Aorta (tissue), 5 donors: ENCODE results near the gene GMPR2. TPM values are rescaled to one million over a fixed set of nuclear protein-coding genes. Genes with fewer than 3 reads are reported as not detected.
"Not testable (repeated sequence)": the region's sequence is repeated elsewhere in the genome, so short reads cannot be mapped to it uniquely, and the experiment has no call there.

Experiments used
- ATAC-seq: fragments of 200-7000 bp; cut with Tn5 transposase; one replicate; pipeline ENCODE4 v1.9.1; 2022; ENCODE audit warnings: moderate library complexity; ENCODE audit not compliant: low FRiP score
- DNase-seq, 2 donors: peaks; one replicate each; pipeline ENCODE4 v3.0.0-alpha.2; 2020
- H3K27ac ChIP-seq, 2 donors: one replicate each; pipeline ENCODE4 v1.5.1; 2013; ENCODE audit warnings: low read length in 2 of 2, mild to moderate bottlenecking in 2 of 2, moderate library complexity in 2 of 2, control low read depth in 1 of 2, inconsistent platforms in 1 of 2, low read depth in 1 of 2
- H3K27me3 ChIP-seq, 2 donors: one replicate each; pipeline ENCODE4 v1.6.1; 2013; ENCODE audit warnings: control low read depth in 1 of 2, low read length in 1 of 2, mild to moderate bottlenecking in 1 of 2, moderate library complexity in 1 of 2; ENCODE audit not compliant: insufficient read depth in 2 of 2, control insufficient read depth in 1 of 2
- H3K36me3 ChIP-seq, 2 donors: one replicate each; pipeline ENCODE4 v1.6.1; 2013; ENCODE audit warnings: control low read depth in 1 of 2, low read length in 1 of 2, mild to moderate bottlenecking in 1 of 2; ENCODE audit not compliant: insufficient read depth in 2 of 2, control insufficient read depth in 1 of 2
- H3K4me1 ChIP-seq, 2 donors: one replicate each; pipeline ENCODE4 v1.6.1; 2013; ENCODE audit warnings: low read length in 2 of 2, control low read depth in 1 of 2, mild to moderate bottlenecking in 1 of 2, moderate library complexity in 1 of 2; ENCODE audit not compliant: insufficient read depth in 2 of 2, control insufficient read depth in 1 of 2
- H3K4me3 ChIP-seq, 2 donors: one replicate each; pipeline ENCODE4 v1.5.1; 2013; ENCODE audit warnings: low read length in 2 of 2, control low read depth in 1 of 2, mild to moderate bottlenecking in 1 of 2
- H3K9me3 ChIP-seq: one replicate; pipeline ENCODE4 v1.6.1; 2013; ENCODE audit warnings: mild to moderate bottlenecking, low read length; ENCODE audit not compliant: control insufficient read depth
- WGBS, 2 donors: extraction: QIAGEN DNeasy Blood & Tissue Kit; methylation state at CpG; one replicate each; pipeline ENCODE4 v1.1.7; 2013; 5-methylcytosine and 5-hydroxymethylcytosine counted together
- intact Hi-C, 2 donors: fragments of 100-400 bp; cut with DNase I; formaldehyde crosslinking; loops; one replicate each; pipeline versions ENCODE4 v1.14.2 to v1.15.0; 2022
- polyA plus RNA-seq, 2 donors: library from polyadenylated mRNA; stranded (reverse); fragments of 200-250 nt; gene quantifications; one replicate each; pipeline ENCODE4 v1.2.3, GENCODE V29; 2013
- total RNA-seq, 2 donors: library from RNA; stranded (reverse); fragmentation: NEBNext Ultra II Directional; extraction: Animal tissue kit (Norgen Biotek cat#: 25700); gene quantifications; one replicate each; pipeline ENCODE4 v1.2.1, GENCODE V29; 2021
- donor health status: healthy with polysubstance abuse.
- donor health status: Bipolar disorder and iron deficiency.
- donor health status: DM: no; HTN: no; CAD: no.
- donor health status: DM: no; HTN: no; CAD: no.
- donor health status: DM: yes; HTN: yes; CAD: no.

Gene GMPR2
- total and polyA plus RNA-seq, 4 donors, result 44.6 to 66.6 (median 57.1) TPM

GRCh38 chr14:24207104-24207551 is 25.6 kb upstream of the GMPR2 start:
- 89 to 93% methylated on average over 5 of the region's 5 CpGs for WGBS, 2 donors
- no peak for ATAC-seq
- no peak for DNase-seq
- no peaks in the 10 kb centered on the region for H3K27me3 ChIP-seq
- no peak overlapping the region for H3K4me3 ChIP-seq
- no peaks in the 10 kb centered on the region for H3K4me1 ChIP-seq
- intact Hi-C loops, result no loop called here
- H3K9me3 ChIP-seq, result no peaks in the 10 kb centered on the region
- H3K36me3 ChIP-seq, result peaks cover 2 to 5% of the 10 kb centered on the region in 2 donors
- H3K27ac ChIP-seq, result no peak overlapping the region

DNA sequence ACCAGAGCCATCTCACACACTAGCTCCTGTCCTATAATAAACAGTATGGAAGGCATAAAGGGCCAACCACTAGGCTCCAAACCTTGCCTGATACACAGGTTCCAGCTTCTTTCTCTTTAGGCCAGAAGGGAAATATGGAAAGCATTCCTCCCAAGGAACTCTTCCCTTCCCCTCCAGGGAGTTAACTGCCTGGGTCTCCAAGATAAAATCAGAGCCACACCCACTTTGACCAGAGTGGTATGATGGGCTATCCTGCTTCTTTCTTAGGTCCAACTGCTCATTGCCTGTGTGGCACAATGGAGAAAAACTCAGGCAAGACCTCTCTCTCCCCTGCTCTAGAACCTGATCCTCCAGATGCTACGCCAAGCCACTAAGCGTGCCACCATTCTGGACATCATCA is 25.1 kb upstream of the GMPR2 start:
- intact Hi-C loops, result no loop called here
- H3K4me3 ChIP-seq, result no peak overlapping the region
- no peaks in the 10 kb centered on the region for H3K4me1 ChIP-seq
- ATAC-seq, result no peak
- no peaks in the 10 kb centered on the region for H3K27me3 ChIP-seq
- H3K27ac ChIP-seq, result no peak overlapping the region
- H3K36me3 ChIP-seq, result peaks cover 2 to 5% of the 10 kb centered on the region in 2 donors
- no peak for DNase-seq
- WGBS, 2 donors, result 97 to 98% methylated on average over 2 of the region's 2 CpGs
- no peaks in the 10 kb centered on the region for H3K9me3 ChIP-seq

- intact Hi-C loops, result no loop called here
- Histone ChIP-seq H3K4me3 (no peak overlapping the region), H3K4me1 (no peaks in the 10 kb centered on the region), H3K27ac (no peak overlapping the region), H3K27me3 (no peaks in the 10 kb centered on the region), H3K36me3 (peaks cover 0 to 3% of the 10 kb centered on the region in 2 donors), H3K9me3 (no peaks in the 10 kb centered on the region)
- 86 to 91% methylated on average over 6 of the region's 6 CpGs for WGBS, 2 donors
- ATAC-seq, result no peak
- DNase-seq, result no peak
These were observed 21.4 kb upstream of the GMPR2 start for GRCh38 chr14:24211311-24211710.

GRCh38 chr14:24212924-24213865 is 19.5 kb upstream of the GMPR2 start, which contains the start of gene CHMP4A:
Gene CHMP4A (minus strand): TSS chr14:24213488. CDS start chr14:24213439, 49 bp downstream.
- Histone ChIP-seq H3K36me3 (peaks cover 0 to 3% of the 10 kb centered on the region in 2 donors), H3K27me3 (no peaks in the 10 kb centered on the region), H3K9me3 (no peaks in the 10 kb centered on the region), H3K4me3 (peak within 1 kb of the TSS; percentile 46 to 62), H3K4me1 (no peaks in the 10 kb centered on the region), H3K27ac (peak within 1 kb of the TSS; percentile 29 to 93)
- intact Hi-C loops, result no loop called here
- ATAC-seq (peak; percentile 95), DNase-seq (peak; percentile 99)
- WGBS, 2 donors, result 0 to 1% methylated on average over 53 of the region's 53 CpGs

- H3K9me3 ChIP-seq, result no peaks in the 10 kb centered on the region
These were observed 18.7 kb upstream of the GMPR2 start for GRCh38 chr14:24213866-24214662.

DNA sequence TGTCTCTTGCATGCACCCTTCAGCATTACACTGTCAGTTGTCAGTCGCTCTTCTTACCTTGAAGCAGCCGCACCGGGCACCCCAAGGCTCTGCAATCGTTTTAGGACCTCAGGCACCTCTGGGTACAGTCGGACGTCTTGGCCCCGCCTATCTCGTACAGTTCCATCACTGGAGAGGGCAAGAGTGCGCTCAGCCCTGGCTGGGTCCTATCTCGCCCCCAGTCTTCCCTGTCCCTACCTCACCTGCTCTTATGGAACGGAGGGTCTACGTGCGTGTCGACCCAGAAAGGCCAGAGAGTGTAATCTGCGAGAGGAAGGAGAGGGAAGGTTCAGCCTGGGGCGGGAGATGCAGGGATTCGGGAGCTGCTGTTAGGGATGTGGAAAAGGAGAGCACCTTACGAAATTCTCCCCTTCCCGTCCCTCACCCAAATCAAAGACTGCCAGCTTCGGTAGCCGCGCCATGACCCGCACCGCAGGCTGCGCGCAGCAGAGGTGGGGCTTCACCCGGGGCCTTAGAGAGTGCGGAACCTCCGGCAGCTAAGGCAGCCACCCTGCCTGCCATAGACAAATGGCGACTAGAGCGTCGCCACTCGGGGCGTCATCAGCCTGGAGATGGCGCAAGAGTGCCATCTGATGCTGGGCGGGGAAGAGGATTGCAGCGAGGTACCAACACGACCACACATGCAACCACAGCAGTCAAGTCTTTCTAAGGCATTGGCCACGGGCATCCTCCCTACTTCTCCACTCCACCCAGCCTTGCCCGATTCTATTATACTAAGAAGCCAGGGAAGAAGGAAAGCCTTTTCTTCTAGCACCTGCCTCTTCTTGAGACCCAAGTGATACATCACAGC is 17.0 kb upstream of the GMPR2 start, which contains the start of gene MDP1:
Gene MDP1, minus strand, starts transcription at position 572 of the 850 bp plus-strand sequence. Its CDS starts 111 bp downstream, at position 461.
- DNase-seq (peak; percentile 92 to 93), ATAC-seq (peak; percentile 91)
- Histone ChIP-seq H3K27ac (peak within 1 kb of the TSS; percentile 49 to 92), H3K9me3 (no peaks in the 10 kb centered on the region), H3K27me3 (no peaks in the 10 kb centered on the region), H3K4me1 (no peaks in the 10 kb centered on the region), H3K4me3 (peak within 1 kb of the TSS; percentile 51 to 61), H3K36me3 (no peaks in the 10 kb centered on the region)
- intact Hi-C loops, result no loop called here
- WGBS, 2 donors, result 0% methylated on average over 40 of the region's 40 CpGs

More at GRCh38 chr14:24213866-24214662, 18.7 kb upstream of the GMPR2 start:
- peak overlapping the region; percentile 29 to 93 for H3K27ac ChIP-seq
- intact Hi-C loops, result no loop called here
- no peak overlapping the region for H3K4me3 ChIP-seq
- DNase-seq (no peak), ATAC-seq (no peak)
- no peaks in the 10 kb centered on the region for H3K4me1 ChIP-seq
- H3K36me3 ChIP-seq, result peaks cover 0 to 3% of the 10 kb centered on the region in 2 donors
- no peaks in the 10 kb centered on the region for H3K27me3 ChIP-seq
- WGBS, 2 donors, result 86 to 92% methylated on average over 7 of the region's 7 CpGs

- intact Hi-C loops, result no loop called here
- H3K27me3 ChIP-seq, result no peaks in the 10 kb centered on the region
- no peak overlapping the region for H3K4me3 ChIP-seq
- H3K36me3 ChIP-seq, result no peaks in the 10 kb centered on the region
- ATAC-seq (no peak), DNase-seq (no peak)
- H3K4me1 ChIP-seq, result no peaks in the 10 kb centered on the region
- peak overlapping the region; percentile 4 to 67 for H3K27ac ChIP-seq
- no peaks in the 10 kb centered on the region for H3K9me3 ChIP-seq
- WGBS, 2 donors, result 87% methylated on average over 2 of the region's 2 CpGs
These were observed 16.4 kb upstream of the GMPR2 start for GRCh38 chr14:24216345-24216699.

DNA sequence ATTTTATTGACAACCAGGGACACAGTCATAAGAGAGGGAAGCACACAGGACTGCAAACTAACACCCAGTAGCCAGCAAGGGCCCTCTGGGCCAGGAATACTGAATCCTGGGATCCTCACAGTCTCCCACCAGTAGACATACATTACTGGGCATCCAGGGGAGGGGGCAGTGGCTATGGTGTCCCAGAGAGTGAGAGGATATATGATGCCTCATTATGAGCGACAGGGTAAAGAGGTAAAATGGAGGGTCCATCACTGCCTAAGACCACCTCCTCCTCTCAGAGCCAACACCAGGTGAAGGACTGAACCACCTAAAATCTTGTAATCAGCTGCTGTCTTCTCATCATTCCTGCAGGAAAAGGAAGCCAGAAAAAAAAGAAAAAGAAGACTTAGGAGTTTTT is 15.9 kb upstream of the GMPR2 start:
- DNase-seq, result not testable (repeated sequence)

More for the DNA sequence above, 15.9 kb upstream of the GMPR2 start:
- intact Hi-C loops, H3K27me3 ChIP-seq, H3K9me3 ChIP-seq, H3K36me3 ChIP-seq, H3K27ac ChIP-seq, H3K4me3 ChIP-seq, ATAC-seq, H3K4me1 ChIP-seq: not testable (repeated sequence)
- WGBS, 2 donors, result 90% methylated on average over 1 of the region's 1 CpG
